HEK293T (cell line): ENCODE measurements around the gene SSX5.
"Not testable (repeated sequence)": the region's sequence is repeated elsewhere in the genome, so short reads cannot be mapped to it uniquely, and the experiment has no call there.

ENCODE experiments used
- CTCF ChIA-PET: fragments of 350-600 bp; formaldehyde crosslinking; extraction: SDS; loops from one replicate; lab custom pipeline; 2021; ENCODE audit warnings: antibody characterized with exemption, inconsistent platforms; lab: Yijun Ruan, JAX
- POLR2A ChIA-PET: fragments of 350-600 bp; formaldehyde crosslinking; extraction: SDS; loops from one replicate; lab custom pipeline; 2020; ENCODE audit warnings: antibody characterized with exemption, inconsistent platforms; lab: Yijun Ruan, JAX
- DNase-seq: peaks from one replicate; pipeline ENCODE4 v3.0.0; 2012; ENCODE audit warnings: mixed read lengths; ENCODE audit errors: extremely low spot score
- ARNT ChIP-seq: fragments of 450-650 bp; IDR thresholded peaks from 2 replicates; pipeline ENCODE4 v1.6.1; 2017; ENCODE audit warnings: mild to moderate bottlenecking
- BHLHE40 ChIP-seq: fragments of 450-650 bp; IDR thresholded peaks from 2 replicates; pipeline ENCODE4 v1.6.1; 2016; ENCODE audit warnings: mild to moderate bottlenecking, moderate library complexity, borderline replicate concordance
- CTBP1 ChIP-seq: fragments of 450-650 bp; IDR thresholded peaks from 2 replicates; pipeline ENCODE4 v1.6.1; 2016; ENCODE audit warnings: borderline replicate concordance
- FOXA1 ChIP-seq: fragments of 450-650 bp; IDR thresholded peaks from 2 replicates; pipeline ENCODE4 v1.6.1; 2016; ENCODE audit warnings: mild to moderate bottlenecking
- FOXM1 ChIP-seq: fragments of 450-650 bp; IDR thresholded peaks from 2 replicates; pipeline ENCODE4 v1.6.1; 2017; ENCODE audit warnings: mild to moderate bottlenecking, borderline replicate concordance
- HDGF ChIP-seq: fragments of 450-650 bp; IDR thresholded peaks from 2 replicates; pipeline ENCODE4 v1.6.1; 2017; ENCODE audit warnings: antibody characterized with exemption, borderline replicate concordance
- LEF1 ChIP-seq: fragments of 450-650 bp; IDR thresholded peaks from 2 replicates; pipeline ENCODE4 v1.6.1; 2017; ENCODE audit warnings: mild to moderate bottlenecking, borderline replicate concordance
- PKNOX1 ChIP-seq: fragments of 450-650 bp; IDR thresholded peaks from 2 replicates; pipeline ENCODE4 v1.6.1; 2016
- SUZ12 ChIP-seq: fragments of 450-650 bp; IDR thresholded peaks from 2 replicates; pipeline ENCODE4 v1.6.1; 2016; ENCODE audit warnings: mild to moderate bottlenecking
- TARDBP ChIP-seq: fragments of 450-650 bp; IDR thresholded peaks from 2 replicates; pipeline ENCODE4 v1.6.1; 2016
- ZNF384 ChIP-seq: fragments of 450-650 bp; IDR thresholded peaks from 2 replicates; pipeline ENCODE4 v1.6.1; 2016

Gene SSX5

GRCh38 chrX:48154796-48155195, 41.8 kb downstream of the SSX5 start:
- no peak for DNase-seq
- ChIA-PET POLR2A (no interaction called here), CTCF (no interaction called here)
- no peak for TF ChIP-seq HDGF
- TF ChIP-seq FOXA1: no peak
- no peak for TF ChIP-seq ARNT
- no peak for TF ChIP-seq FOXM1
- TF ChIP-seq BHLHE40: no peak
- TF ChIP-seq SUZ12: no peak
- TF ChIP-seq TARDBP: no peak
- TF ChIP-seq LEF1: no peak
- TF ChIP-seq PKNOX1: no peak

- ChIA-PET POLR2A (no interaction called here), CTCF (no interaction called here)
- no peak for DNase-seq
- TF ChIP-seq FOXM1 (no peak), CTBP1 (no peak), ZNF384 (no peak), HDGF (no peak), SUZ12 (no peak)
These were observed 42.8 kb downstream of the SSX5 start for GRCh38 chrX:48153769-48154168.

GRCh38 chrX:48142697-48143096, 53.9 kb downstream of the SSX5 start:
- CTCF ChIA-PET, POLR2A ChIA-PET, DNase-seq: not testable (repeated sequence)

- POLR2A ChIA-PET, CTCF ChIA-PET, DNase-seq: not testable (repeated sequence)
These were observed 54.6 kb downstream of the SSX5 start for GRCh38 chrX:48141810-48142508.

GRCh38 chrX:48139076-48139475, 57.5 kb downstream of the SSX5 start:
- DNase-seq, CTCF ChIA-PET, POLR2A ChIA-PET: not testable (repeated sequence)
